Measurements from ENCODE around the gene TMCC1.
A peak's percentile ranks its signal among the peaks of the same experiment; 100 is the strongest.

TMCC1 gene

GRCh38 chr3:129603991-129604749, 289.3 kb downstream of the TMCC1 start:
- peaks cover 52% of the 10 kb centered on the region for H3K4me1 ChIP-seq (ENCODE audit: insufficient read depth, low read length)
- no peak overlapping the region for H3K27ac ChIP-seq (ENCODE audit: low read depth, low read length)
- H3K4me3 ChIP-seq (ENCODE audit: low read depth in 1 of 2, low read length in 2 of 2) = peak overlapping the region in 1 of 2 donors; percentile 63
- H3K9me3 ChIP-seq (ENCODE audit: low read length) = no peaks in the 10 kb centered on the region
- H3K9ac ChIP-seq (ENCODE audit: low read length) = no peak overlapping the region
- H3K36me3 ChIP-seq (ENCODE audit: insufficient read depth, low read length) = no peaks in the 10 kb centered on the region
- H3K27me3 ChIP-seq (ENCODE audit: control insufficient read depth in 1 of 2, insufficient read depth in 2 of 2, low read length in 2 of 2) = peaks cover 0 to 6% of the 10 kb centered on the region in 2 donors

DNA sequence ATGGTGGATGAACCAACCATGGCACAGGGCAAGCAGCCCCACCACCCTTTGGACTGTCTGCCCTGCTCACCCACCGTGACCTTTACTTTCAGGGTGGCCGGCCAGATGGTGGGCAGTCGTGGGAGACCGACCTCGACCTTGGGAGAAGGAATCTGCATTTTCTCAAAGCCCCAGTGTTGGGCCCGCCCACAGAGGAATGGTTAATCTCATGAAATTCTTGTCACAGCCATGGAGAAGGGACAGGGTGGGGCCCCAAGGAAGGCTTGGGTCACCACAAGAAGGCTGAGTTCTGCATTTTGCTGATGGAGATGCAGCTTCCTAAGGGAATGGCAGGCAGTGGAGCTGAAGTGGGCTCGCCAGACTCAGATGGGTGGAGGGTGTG, 290.0 kb downstream of the TMCC1 start:
- Histone ChIP-seq H3K27me3 (ENCODE audit: control insufficient read depth in 1 of 2, insufficient read depth in 2 of 2, low read length in 2 of 2) (peaks cover 0 to 6% of the 10 kb centered on the region in 2 donors), H3K9me3 (ENCODE audit: low read length) (no peaks in the 10 kb centered on the region), H3K36me3 (ENCODE audit: insufficient read depth, low read length) (no peaks in the 10 kb centered on the region), H3K9ac (ENCODE audit: low read length) (peak overlapping the region; percentile 20), H3K4me3 (ENCODE audit: low read depth in 1 of 2, low read length in 2 of 2) (peak overlapping the region in 1 of 2 donors; percentile 63), H3K27ac (ENCODE audit: low read depth, low read length) (no peak overlapping the region), H3K4me1 (ENCODE audit: insufficient read depth, low read length) (peaks cover 54% of the 10 kb centered on the region)

- Histone ChIP-seq H3K9me3 (ENCODE audit: low read length) (no peaks in the 10 kb centered on the region), H3K9ac (ENCODE audit: low read length) (peak overlapping the region; percentile 20), H3K27me3 (ENCODE audit: control insufficient read depth in 1 of 2, insufficient read depth in 2 of 2, low read length in 2 of 2) (peaks cover 0 to 6% of the 10 kb centered on the region in 2 donors), H3K36me3 (ENCODE audit: insufficient read depth, low read length) (no peaks in the 10 kb centered on the region), H3K4me1 (ENCODE audit: insufficient read depth, low read length) (peaks cover 56% of the 10 kb centered on the region), H3K4me3 (ENCODE audit: low read depth in 1 of 2, low read length in 2 of 2) (peak overlapping the region in 1 of 2 donors; percentile 63), H3K27ac (ENCODE audit: low read depth, low read length) (peak overlapping the region; percentile 30)
Observed at GRCh38 chr3:129602730-129603560, 290.6 kb downstream of the TMCC1 start.

DNA sequence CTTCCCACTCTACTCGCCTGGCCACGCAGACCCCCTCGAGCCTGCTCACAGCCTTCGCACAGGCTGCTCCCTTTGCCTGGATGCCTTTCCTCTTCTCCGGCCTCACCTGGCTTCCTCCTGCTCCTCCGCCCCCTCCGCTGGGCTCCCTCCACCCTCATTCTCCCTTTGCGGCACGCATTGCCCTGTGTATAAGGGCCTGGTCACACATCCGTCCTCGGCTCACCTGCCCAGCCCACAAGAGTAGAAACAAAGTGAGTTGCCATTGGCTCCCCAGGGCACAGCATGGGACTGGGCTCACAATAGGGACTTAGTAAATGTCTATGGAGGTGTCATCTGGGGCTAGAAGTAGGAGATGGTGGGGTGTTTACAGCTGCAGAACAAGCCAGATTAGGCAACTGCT, 291.2 kb downstream of the TMCC1 start:
- Histone ChIP-seq H3K27me3 (ENCODE audit: control insufficient read depth in 1 of 2, insufficient read depth in 2 of 2, low read length in 2 of 2) (peaks cover 0 to 6% of the 10 kb centered on the region in 2 donors), H3K4me1 (ENCODE audit: insufficient read depth, low read length) (peaks cover 56% of the 10 kb centered on the region), H3K36me3 (ENCODE audit: insufficient read depth, low read length) (no peaks in the 10 kb centered on the region), H3K9ac (ENCODE audit: low read length) (no peak overlapping the region), H3K27ac (ENCODE audit: low read depth, low read length) (no peak overlapping the region), H3K4me3 (ENCODE audit: low read depth in 1 of 2, low read length in 2 of 2) (peak overlapping the region in 1 of 2 donors; percentile 63), H3K9me3 (ENCODE audit: low read length) (no peaks in the 10 kb centered on the region)

GRCh38 chr3:129601713-129602112, 291.8 kb downstream of the TMCC1 start:
- H3K27ac ChIP-seq (ENCODE audit: low read depth, low read length) = no peak overlapping the region
- H3K4me1 ChIP-seq (ENCODE audit: insufficient read depth, low read length) = peaks cover 60% of the 10 kb centered on the region
- H3K36me3 ChIP-seq (ENCODE audit: insufficient read depth, low read length) = no peaks in the 10 kb centered on the region
- H3K9me3 ChIP-seq (ENCODE audit: low read length) = no peaks in the 10 kb centered on the region
- peaks cover 0 to 6% of the 10 kb centered on the region in 2 donors for H3K27me3 ChIP-seq (ENCODE audit: control insufficient read depth in 1 of 2, insufficient read depth in 2 of 2, low read length in 2 of 2)
- no peak overlapping the region for H3K9ac ChIP-seq (ENCODE audit: low read length)
- no peak overlapping the region for H3K4me3 ChIP-seq (ENCODE audit: low read depth in 1 of 2, low read length in 2 of 2)

GRCh38 chr3:129600348-129600747, 293.2 kb downstream of the TMCC1 start:
- H3K9ac ChIP-seq (ENCODE audit: low read length) = no peak overlapping the region
- H3K4me3 ChIP-seq (ENCODE audit: low read depth in 1 of 2, low read length in 2 of 2) = no peak overlapping the region
- peak overlapping the region; percentile 13 for H3K27ac ChIP-seq (ENCODE audit: low read depth, low read length)
- no peaks in the 10 kb centered on the region for H3K9me3 ChIP-seq (ENCODE audit: low read length)
- H3K4me1 ChIP-seq (ENCODE audit: insufficient read depth, low read length) = peaks cover 73% of the 10 kb centered on the region
- peaks cover 0 to 6% of the 10 kb centered on the region in 2 donors for H3K27me3 ChIP-seq (ENCODE audit: control insufficient read depth in 1 of 2, insufficient read depth in 2 of 2, low read length in 2 of 2)
- no peaks in the 10 kb centered on the region for H3K36me3 ChIP-seq (ENCODE audit: insufficient read depth, low read length)

DNA sequence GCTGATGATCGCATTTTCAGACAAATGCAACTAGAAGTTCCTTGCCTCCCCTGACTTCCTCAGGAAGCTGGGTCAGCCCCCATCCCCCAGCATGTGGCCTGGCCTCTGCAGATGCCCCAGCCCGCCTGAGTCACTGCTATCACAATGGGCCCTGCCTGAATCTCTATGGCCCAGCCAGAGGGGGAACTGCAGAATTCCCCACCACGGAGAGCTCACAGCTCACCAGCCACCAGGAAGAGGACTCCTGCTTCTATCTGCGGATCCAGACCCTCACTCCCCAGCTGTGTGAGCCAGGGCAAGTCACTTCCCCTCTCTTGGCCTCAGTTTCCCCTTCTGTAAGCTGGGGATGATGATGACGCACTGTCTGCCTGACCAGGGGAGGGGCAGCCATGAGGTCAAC, 293.9 kb downstream of the TMCC1 start:
- Histone ChIP-seq H3K9ac (ENCODE audit: low read length) (no peak overlapping the region), H3K4me3 (ENCODE audit: low read depth in 1 of 2, low read length in 2 of 2) (no peak overlapping the region), H3K9me3 (ENCODE audit: low read length) (no peaks in the 10 kb centered on the region), H3K27me3 (ENCODE audit: control insufficient read depth in 1 of 2, insufficient read depth in 2 of 2, low read length in 2 of 2) (peaks cover 0 to 2% of the 10 kb centered on the region in 2 donors), H3K4me1 (ENCODE audit: insufficient read depth, low read length) (peaks cover 78% of the 10 kb centered on the region), H3K36me3 (ENCODE audit: insufficient read depth, low read length) (no peaks in the 10 kb centered on the region), H3K27ac (ENCODE audit: low read depth, low read length) (peak overlapping the region; percentile 13)

GRCh38 chr3:129599073-129599472, 294.4 kb downstream of the TMCC1 start:
- Histone ChIP-seq H3K4me3 (ENCODE audit: low read depth in 1 of 2, low read length in 2 of 2) (no peak overlapping the region), H3K27me3 (ENCODE audit: control insufficient read depth in 1 of 2, insufficient read depth in 2 of 2, low read length in 2 of 2) (no peaks in the 10 kb centered on the region), H3K9ac (ENCODE audit: low read length) (no peak overlapping the region), H3K9me3 (ENCODE audit: low read length) (no peaks in the 10 kb centered on the region), H3K4me1 (ENCODE audit: insufficient read depth, low read length) (peaks cover 78% of the 10 kb centered on the region), H3K36me3 (ENCODE audit: insufficient read depth, low read length) (no peaks in the 10 kb centered on the region), H3K27ac (ENCODE audit: low read depth, low read length) (peak overlapping the region; percentile 13)

DNA sequence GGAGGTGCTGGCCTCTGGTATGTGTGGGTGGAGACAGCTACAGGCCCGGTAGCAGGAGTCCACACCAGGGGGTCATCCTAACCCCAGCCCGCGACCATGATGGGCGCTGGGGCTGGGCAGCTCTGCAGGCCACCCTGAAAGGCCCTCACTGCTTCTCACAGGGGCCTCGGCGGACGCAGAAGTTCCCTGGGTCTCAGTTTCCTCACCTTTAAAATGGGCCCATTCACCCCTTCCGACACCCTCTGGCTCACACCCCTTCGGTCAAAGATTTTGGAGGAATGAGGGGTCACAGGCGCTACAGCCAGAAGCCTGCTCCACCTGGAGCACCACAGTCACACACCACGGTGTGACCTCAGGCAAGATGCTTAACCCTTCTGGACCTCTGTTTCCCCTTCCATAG, 295.0 kb downstream of the TMCC1 start:
- no peak overlapping the region for H3K9ac ChIP-seq (ENCODE audit: low read length)
- peaks cover 78% of the 10 kb centered on the region for H3K4me1 ChIP-seq (ENCODE audit: insufficient read depth, low read length)

DNA sequence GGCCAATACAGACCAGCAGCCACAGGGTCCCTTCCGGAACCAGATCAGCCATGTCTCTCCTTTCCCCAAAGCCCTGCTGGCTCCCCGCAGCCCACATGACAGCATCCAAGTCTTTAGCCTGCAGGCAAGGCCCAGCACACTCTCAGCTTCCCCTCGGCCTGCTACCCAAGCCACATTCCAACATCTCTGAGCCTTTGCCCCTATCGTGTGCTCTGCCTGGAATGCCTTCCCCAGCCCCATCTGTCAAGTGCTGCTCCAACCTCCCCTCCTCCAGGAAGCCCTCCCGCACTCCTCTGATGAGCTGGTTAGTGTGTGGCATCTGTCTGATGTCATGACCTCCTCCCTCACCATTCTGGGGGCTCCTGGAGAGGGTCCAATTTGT, 295.5 kb downstream of the TMCC1 start:
- Histone ChIP-seq H3K4me3 (ENCODE audit: low read depth in 1 of 2, low read length in 2 of 2) (no peak overlapping the region), H3K9ac (ENCODE audit: low read length) (no peak overlapping the region)

More for the DNA sequence above, 295.0 kb downstream of the TMCC1 start:
- Histone ChIP-seq H3K4me3 (ENCODE audit: low read depth in 1 of 2, low read length in 2 of 2) (no peak overlapping the region), H3K9me3 (ENCODE audit: low read length) (no peaks in the 10 kb centered on the region), H3K27ac (ENCODE audit: low read depth, low read length) (no peak overlapping the region), H3K36me3 (ENCODE audit: insufficient read depth, low read length) (no peaks in the 10 kb centered on the region), H3K27me3 (ENCODE audit: control insufficient read depth in 1 of 2, insufficient read depth in 2 of 2, low read length in 2 of 2) (no peaks in the 10 kb centered on the region)

More for the DNA sequence above, 295.5 kb downstream of the TMCC1 start:
- Histone ChIP-seq H3K27ac (ENCODE audit: low read depth, low read length) (peak overlapping the region; percentile 45), H3K27me3 (ENCODE audit: control insufficient read depth in 1 of 2, insufficient read depth in 2 of 2, low read length in 2 of 2) (no peaks in the 10 kb centered on the region), H3K36me3 (ENCODE audit: insufficient read depth, low read length) (no peaks in the 10 kb centered on the region), H3K4me1 (ENCODE audit: insufficient read depth, low read length) (peaks cover 78% of the 10 kb centered on the region), H3K9me3 (ENCODE audit: low read length) (no peaks in the 10 kb centered on the region)
